GM19372 (cell line): Measurements from ENCODE around the gene TMC7.
A peak's percentile ranks its signal among the peaks of the same experiment; 100 is the strongest.

Experiments
- ATAC-seq: cut with Tn5 transposase; IDR thresholded peaks from one replicate; pipeline ENCODE4 v1.9.1; 2021; ENCODE audit warnings: mild to moderate bottlenecking, low read depth, moderate library complexity; ENCODE audit not compliant: unreplicated experiment

Gene TMC7

DNA sequence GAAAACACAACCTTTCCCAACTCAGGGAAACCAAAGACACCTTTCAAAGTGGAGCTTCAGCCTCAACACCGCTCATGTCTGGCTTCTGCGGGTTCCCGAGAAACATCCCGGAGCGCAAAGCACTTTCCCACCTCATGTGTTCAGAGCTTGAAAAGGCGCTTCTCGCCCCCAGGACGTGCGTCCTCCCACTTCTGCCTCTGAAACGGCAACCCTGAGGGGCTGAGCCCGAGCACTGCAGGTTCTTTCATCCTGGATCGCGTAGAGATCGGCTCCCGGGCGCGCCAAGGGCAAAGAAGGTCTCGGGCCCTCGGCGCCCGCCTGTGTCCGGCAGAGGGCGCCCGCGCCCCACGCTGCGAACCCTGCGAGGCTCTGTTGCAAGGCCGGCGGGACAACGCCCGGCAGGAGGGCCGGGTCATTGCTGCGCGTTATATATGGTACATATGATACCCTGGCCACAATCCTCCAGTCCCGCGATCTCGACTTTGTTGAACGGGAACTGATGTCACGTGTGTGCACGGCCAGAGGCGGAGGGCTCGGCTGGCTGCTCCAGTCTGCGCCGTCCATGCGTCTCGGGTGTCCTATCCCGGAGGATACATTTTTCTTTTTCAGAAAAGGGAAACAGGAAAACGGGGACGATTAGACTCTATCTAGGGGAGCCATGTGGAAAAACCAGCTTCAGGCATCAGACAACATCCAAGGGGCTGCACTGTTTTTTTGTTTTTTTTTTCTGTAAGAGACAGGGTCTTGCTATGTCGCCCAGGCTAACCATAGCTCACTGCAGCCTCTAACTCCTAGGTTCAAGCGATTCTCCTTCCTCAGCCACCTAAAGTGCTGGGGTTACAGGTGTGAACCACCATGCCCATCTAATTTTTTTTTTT, 102.8 kb downstream of the TMC7 start:
- ATAC-seq: peak; percentile 81

DNA sequence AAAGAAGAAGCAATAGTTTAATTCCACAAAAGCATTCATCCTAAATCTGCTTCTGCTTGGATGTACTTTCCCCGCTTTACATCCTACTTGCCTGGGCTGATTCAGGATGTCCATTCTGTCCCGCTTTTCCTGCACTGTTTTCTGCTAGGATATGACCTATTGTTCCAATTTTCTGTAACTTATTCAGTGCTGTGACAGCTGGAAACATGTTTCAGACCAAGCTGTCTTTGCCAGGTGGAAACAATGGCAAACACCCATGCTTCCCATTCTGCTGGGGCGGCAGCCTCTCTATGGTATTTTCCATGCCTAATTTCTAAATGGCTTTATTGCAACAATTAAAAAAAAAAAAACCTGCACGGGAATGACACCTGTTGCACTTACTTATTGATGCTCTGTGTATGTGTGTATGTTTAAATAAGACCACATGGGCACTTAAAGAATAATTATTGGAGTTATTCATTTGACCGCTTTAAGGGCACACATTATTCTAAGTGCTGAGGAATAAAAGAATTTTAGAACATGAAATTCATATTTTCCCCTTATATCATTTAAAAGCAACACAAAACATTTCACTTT, 104.7 kb downstream of the TMC7 start:
- no peak for ATAC-seq

DNA sequence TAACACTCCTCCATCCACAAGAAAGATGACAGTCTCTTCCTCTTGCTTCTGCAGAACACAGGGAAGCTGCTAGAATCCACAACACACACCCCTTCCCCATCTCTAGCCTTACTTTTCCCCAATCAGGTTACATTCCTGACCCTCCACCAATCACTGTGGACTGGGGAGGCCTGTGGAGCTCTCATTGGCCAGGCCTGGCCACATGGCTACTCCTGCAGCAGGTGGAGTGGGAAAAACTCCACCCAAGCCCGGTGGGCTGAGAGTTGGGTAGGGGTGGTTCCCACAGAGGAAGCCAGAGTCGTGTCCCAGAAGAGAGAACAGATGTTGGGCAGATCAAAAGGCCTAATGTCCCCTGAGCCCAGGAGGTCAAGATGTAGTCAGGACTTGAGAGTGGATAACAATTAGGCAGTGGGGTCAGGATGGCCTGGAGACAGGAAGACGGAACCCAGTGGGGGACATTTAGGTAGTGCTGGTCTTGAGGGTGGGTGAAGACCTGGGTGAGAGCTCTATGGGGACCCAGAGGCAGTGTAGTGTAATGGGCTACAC, 105.7 kb downstream of the TMC7 start:
- no peak for ATAC-seq

DNA sequence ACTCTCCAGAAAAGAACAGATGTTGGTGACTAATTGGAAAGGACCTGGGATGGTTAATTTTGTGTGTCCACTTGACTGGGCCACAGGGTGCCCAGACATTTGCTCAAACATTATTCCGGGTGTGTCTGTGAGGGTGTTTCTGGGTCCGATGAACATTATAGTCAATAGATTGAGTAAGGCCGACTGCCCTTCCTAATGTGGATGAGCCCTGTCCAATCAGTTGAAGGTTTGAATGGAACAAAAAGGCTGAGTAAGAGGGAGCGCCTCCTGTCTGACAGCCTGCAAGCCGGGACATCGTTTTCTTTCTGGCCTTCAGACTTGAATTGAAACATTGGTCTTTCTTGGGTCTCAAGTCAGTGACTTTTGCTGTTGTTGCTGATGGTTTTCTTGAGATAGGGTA, 107.2 kb downstream of the TMC7 start:
- ATAC-seq: no peak

DNA sequence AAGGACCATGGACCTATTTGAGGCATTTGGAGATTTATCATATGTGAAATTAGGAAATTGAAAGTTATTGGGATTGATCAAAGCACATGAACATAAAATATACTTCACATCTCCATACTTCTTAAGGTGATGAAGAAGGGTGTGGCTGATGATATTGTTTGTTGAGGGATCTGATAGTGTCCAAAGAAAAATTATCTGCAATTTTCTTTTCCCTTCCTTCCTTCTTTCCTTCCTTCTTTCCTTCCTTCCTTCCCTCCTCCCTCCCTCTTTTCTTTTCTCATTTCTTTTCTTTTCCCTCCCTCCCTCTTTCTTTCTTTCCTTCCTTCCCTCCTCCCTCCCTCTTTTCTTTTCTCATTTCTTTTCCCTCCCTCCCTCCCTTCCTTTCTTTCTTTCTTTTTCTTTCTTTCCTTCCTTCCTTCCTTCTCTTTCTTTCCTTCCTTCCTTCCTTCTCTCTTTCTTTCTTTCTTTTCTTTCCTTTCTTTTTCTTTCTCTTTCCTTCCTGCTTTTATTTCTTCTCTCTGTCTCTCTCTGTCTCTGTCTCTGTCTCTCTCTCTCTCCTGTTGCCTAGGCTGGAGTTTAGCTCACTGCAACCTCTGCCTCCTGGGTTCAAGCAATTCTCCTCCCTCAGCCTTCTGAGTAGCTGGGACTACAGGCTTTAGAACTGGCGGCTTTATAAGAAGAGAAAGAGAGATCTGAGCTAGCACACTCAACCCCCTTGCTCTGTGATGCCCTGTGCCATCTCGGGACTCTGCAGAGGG, 109.1 kb downstream of the TMC7 start:
- no peak for ATAC-seq

DNA sequence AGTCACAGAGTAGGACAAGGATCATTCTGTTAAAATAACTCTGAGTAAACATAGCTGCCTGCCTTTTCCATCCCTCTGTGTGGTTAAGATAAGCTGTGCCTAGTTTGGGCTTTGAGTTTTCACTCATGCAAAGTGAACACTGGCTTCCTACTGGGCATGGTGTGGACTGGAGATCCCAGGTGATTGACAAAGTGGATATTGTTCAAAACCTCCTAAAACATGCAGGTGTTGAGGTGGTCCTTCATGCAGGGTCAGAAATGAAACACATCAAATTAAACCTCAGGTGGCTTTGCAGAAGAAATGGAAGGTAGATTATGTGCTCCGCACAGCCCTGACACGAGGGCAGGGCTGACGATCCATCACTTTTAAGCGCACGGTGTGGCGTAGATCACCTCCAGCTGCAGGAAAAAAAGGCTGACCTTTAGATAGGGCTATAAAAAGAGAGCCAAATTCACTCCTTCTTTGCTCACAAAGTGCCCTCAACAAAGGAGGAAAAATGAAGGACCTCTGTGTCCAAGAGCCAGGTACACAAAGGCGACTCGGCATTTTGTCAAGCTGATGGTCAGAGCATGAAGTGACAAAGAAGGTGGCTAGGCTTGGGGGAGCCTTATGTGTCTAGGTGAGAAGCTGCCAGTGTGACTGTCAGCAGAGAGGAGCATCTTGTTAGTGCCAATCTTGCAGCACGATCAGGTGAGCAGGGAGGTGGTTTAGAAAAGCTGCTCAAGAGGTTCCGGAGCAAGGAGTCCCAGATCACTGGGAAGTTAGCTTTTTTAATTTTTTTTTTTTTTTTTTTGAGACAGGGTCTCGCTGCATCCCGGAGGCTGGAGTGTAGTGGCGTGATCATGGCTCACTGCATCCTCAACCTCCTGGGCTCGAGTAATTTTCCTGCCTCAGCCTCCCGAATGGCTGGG, 110.2 kb downstream of the TMC7 start:
- no peak for ATAC-seq

DNA sequence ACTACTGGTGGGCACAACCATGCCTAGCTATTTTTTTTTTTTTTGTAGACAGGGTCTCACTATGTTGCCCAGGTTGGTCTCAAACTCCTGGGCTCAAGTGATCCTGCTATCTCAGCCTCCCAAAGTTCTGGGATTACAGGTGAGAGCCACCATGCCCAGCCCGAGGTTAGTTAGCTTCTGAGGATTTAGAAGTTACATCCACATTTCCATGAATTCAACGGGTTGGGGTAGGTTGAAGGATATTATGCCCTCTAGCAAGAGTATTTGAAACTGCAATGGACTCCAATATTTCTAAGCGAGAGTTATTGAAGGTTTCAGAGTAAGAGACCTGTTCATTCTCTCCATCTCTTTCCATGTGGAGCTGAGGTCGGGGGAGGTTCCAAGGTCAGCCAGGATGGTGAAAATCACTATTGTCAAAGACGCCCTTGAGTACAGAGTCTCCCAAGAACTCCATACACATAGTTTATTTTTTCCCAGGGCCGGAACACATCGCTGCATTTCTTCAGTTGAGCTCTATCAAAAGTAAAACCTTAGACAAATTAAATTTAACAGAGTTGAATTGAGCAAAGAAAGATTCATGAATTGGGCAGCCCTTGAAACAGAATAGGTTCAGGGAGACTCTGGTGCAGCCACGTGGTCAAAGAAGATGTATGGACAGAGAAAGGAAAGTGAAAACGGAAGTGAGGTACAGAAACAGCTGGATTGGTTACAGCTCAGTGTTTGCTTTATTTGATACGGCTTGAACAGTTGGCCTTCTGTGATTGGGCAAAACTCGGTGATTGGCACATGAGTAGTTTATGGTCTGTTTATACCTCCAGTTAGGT, 111.0 kb downstream of the TMC7 start:
- ATAC-seq: no peak

DNA sequence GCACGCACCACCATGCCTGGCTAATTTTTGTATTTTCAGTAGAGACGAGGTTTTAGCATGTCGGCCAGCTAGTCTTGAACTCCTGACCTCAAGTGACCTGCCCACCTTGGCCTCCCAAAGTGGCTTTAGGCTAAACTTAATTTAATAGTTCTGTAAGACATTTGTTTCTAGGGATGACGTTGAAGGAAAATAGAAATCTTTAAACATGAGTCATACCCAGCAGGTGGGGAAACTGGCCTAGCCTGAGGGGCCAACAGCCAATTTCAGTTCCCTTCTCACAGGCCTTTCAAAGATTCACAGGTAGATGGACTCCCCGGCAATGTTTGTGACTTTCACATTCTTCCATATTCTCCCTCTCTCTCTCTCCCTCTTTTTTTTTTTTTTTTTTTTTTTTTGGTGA, 111.9 kb downstream of the TMC7 start:
- ATAC-seq: no peak

DNA sequence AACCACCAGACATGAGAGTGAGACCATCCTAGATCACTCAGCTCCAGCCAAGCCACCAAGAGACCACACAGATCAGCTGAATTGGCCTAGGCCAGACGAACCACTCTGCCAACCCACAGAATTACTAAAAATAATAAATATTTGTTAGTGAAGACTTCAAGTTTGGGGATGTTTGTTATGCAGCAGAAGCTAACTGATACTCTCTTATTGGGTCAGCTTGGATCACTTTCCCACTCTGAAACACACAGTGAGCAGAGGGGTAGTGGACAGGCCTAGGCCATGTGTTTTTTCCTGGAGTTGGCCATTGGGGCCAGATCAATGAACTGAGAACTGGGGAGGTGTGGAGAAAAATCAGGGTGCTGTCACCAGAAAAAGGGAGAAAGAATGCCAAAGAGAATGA, 114.4 kb downstream of the TMC7 start:
- ATAC-seq: no peak

DNA sequence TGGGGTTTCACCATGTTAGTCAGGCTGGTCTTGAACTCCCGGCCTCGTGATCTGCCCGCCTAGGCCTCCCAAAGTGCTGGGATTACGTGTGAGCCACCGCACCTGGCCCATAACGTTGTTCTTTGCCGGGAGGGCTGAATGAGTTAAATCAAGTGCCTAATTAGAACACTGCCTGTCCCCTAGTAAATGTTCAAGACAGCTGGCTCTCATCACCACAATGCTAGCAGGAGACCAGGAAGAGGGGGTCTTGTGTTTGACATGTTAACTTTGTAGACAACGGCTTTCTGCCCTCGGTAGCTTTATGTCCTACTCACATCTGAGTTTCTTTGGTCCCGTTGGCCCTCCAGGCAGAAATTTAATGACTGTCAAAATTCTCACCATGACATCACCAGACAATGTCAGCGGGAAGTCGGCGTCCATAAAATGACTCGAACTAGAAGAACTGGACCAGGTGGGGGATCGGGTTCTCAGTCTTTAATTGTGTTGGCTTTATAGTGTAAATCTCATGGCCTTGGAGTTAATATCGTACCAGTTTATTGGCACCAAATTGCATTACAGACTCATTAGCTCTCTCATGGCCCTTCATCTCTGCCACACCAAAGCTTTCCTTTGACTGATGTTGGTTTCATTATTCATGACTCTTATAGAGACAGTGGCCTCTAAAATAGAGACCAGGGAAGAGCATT, 118.6 kb downstream of the TMC7 start:
- no peak for ATAC-seq

DNA sequence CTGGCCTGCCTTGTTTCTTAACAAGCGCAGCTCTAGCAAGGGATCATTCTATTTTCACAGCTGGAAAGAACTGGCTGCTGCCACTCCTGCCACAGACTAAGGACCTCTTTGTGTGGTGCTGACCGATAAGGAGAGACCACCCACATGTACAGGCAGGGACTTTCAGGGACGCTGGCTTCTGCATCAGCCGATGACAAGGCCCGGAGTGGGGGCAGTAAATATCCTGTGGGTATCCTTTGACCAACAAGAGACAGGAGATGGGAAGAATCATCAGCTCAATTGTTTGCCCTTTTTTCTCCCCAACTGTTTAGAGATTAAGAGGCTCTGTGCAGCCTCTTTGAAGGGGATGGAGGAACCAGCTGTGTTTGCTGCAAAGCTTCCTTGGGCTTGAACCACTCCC, 120.9 kb downstream of the TMC7 start:
- ATAC-seq: no peak

DNA sequence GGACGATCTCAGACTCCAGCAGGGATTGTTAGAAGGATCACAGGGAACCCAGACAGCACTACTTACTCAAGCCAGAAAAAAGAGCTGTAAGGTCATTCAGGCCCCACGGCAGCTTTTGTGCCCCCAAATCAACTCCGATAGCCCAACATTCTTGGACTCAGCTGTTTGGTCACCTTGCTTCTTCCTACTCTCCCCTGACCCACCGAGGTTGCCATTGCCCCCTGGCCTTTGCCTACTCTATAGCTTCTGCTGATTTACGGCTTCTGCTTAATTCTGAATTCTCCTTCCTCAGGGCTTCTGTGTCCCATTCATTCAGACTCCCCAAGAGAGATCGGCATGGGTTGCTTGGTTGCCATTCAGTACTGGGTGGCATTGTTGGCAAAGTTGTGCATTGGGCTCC, 121.4 kb downstream of the TMC7 start:
- ATAC-seq: no peak

DNA sequence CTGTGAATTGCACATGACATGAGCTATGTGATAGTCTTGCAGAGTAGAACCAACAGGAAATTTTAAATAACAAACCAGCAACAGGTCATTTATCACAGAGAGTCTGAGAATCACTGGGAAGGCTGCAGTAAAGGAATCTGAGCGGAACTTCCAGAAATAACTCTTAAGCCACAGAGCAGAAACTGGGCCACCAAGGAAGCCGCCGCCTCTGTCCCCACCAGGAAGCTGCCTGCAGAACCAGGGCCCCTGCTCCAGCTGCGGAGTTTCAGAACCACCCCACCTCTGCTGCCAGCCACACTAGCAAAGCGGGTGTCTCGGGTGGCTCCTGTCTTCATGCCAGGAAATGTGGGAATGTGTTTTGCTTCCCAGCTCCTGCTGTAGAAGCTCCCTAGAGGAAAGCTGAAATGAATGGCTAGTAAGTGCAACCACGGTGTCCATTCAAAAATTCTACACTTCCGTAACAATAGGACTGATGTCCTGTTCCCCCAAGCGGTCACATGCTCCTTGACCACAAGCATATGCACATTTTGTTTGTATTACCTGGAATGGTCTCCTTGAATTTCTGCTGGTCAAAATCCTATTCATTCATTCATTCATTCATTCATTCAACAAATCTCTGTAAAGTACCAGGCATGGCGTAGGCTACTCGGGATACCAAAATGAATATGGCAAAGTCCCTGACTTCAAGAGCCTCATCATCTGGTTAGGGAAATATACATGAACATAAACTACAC, 122.3 kb downstream of the TMC7 start:
- ATAC-seq: no peak

DNA sequence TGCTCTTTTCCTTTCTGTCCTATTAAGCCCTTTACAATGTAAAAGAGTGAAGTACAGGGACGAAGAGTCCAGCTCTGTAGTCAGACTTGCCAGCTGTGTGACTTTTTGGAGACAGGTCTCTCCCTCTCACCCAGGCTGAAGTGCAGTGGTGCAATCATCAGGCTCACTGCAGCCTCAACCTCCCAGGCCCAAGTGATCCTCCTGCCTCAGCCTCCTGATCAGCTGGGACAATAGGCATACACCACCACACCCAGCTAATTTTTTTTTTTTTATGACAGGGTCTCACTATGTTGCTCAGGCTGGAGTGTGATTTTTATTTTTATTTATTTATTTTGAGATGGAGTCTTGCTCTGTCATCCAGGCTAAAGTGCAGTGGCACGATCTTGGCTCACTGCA, 122.9 kb downstream of the TMC7 start:
- ATAC-seq: no peak

DNA sequence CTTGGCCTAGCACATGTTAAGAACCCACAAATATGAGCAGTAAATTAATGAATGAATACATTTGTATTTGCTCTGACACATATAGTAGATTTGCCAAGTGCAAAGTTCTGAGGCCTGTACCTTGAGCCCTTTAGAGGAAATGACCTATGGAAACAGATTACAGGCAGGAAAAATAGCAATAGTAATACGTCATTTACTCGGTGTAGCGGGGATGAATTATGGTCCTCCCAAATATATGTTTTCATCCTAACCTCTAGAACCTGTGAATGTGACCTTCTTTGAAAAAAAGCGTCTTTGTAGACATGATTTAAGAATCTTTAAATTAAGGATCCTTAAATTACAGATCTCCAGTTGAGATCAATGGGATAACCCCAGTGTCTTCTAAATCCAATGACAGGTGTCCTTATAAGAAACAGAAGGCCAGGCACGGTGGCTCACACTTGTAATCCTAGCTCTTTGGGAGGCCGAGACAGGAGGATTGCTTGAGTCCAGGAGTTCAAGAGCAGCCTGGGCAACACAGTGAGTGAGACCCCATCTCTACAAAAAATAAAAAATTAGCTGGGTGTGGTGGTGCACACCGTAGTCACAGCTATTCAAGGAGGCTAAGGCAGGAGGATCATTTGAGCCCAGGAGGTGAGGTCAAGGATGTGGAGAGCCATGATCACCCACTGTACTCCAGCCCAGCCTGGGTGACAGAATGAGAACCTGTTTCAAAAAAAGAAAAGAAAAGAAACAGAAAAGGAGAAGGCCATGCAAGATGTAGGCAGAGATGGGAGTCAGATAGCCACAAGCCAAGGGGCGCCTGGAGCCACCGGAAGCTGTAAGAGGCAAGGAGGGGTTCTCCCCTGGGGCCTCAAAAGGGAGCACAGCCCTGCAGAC, 124.9 kb downstream of the TMC7 start:
- ATAC-seq: peak; percentile 48

DNA sequence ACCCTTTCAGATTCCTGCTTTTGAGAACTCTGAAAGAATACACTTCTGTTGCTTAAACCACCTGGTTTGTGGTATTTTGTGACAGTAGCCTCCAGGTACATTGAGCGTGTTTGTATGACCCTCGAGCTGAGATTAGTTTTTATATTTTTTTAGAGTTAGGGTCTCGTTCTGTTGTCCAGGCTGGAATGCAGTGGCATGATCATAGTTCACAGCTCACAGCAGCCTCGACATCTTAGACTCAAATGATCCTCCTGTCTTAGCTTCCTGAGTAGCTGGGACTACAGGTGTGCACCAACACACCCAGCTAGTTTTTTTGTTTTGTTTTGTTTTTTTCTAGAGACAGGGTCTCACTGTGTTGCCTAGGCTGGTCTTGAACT, 125.5 kb downstream of the TMC7 start:
- no peak for ATAC-seq
